GM12892 (cell line): ENCODE results near the gene PHLDA2.

Experiments used
- POLR2A ChIP-seq: IDR thresholded peaks from 2 replicates; pipeline ENCODE4 v1.6.1; 2011; ENCODE audit warnings: low read depth, low read length, control low read depth
- POLR2AphosphoS5 ChIP-seq: IDR thresholded peaks from 2 replicates; pipeline ENCODE4 v1.6.1; 2011; ENCODE audit warnings: low read depth, low read length, control low read depth

DNA sequence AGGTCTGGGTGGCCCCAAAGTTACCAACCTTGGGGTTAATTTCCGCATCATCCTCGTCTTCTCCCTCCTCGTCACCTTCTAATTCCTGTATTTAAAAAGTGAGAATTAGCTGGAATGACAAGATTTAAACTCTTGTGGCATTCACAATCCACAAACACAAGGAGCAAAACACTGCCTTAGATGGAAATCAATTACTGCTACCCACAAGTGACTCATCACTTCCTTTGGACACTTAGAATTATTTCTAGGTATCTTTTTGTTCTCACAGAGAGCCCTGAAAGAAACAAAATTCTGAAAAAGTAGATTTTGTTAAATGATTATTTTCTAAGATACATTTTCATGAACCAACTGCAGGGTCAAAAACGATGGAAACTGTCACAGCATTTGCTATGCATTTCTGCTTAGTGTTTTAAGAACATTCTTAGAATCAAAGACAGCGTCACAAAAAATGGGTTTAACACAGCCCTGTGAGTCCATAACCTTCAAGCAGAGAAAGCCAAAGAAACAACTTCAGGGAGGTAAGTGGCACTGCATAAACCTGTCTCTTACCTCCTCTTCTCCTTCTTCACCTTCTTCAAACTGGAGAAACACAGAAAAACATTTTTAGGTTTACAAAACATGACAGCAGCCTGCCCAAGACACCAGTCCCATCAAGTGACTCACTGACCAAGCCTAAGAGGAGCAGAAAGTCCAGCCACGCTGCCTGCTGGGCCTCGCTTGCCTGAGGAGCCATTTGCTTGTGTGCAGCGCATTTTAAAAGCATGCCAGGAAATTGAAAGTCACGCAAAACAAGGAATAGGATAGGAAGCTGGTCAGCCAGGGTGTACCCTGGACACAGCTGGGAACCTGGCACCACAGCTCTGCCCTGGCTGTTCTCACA is 22.3 kb upstream of the PHLDA2 start:
- TF ChIP-seq POLR2A (no peak), POLR2AphosphoS5 (no peak)
